ENCODE data around the gene TRRAP. TPM values are rescaled to one million over a fixed set of nuclear protein-coding genes. Genes with fewer than 3 reads are reported as not detected.

Gene TRRAP
- total RNA-seq, 1 experiment from 2014 or later = 55.8 TPM

DNA sequence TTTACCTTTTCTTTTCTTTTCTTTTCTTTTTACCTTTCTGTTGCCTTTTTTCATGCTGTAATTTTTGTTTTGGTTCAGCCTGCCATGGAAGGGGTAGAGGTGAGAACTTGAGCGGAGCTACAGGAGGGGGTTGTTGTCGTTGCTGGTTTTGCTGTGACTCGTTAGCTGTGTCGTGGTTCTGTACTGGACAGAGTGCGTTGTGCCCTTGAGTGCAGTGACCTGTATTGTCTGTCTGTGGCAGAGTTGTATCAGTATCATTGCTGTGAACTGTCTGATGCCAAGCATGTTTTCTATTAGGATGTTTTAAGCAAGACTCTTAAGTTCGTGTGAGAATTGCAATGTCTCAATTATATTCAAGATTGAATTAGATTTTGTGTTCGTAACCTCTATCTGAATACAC, 67.5 kb downstream of the TRRAP start:
- Histone ChIP-seq H3F3A (ENCODE audit: insufficient read depth, low read depth) (no peaks in the 10 kb centered on the region; the same call in 1 of the 2 replicates), H3K27ac (no peak overlapping the region), H3K9me2 (ENCODE audit: insufficient read depth) (no peaks in the 10 kb centered on the region), H4K20me1 (ENCODE audit: insufficient read depth) (peaks cover 9% of the 10 kb centered on the region), H2AFZ (no peak overlapping the region), H3K36me3 (ENCODE audit: low read depth) (peaks cover 35% of the 10 kb centered on the region), H3K4me1 (replicated peaks; ENCODE audit: insufficient read depth) (no peaks in the 10 kb centered on the region), H3K79me2 (ENCODE audit: low read depth) (no peaks in the 10 kb centered on the region), H3K4me3 (no peak overlapping the region), H3K9me3 (ENCODE audit: insufficient read depth, low read depth) (no peaks in the 10 kb centered on the region), H3K4me2 (no peak overlapping the region), H3K27me3 (ENCODE audit: insufficient read depth, low read depth) (no peaks in the 10 kb centered on the region)
- TF ChIP-seq EZH2 (IDR thresholded peaks at IDR 0.05; ENCODE audit: low read depth) (no peak), CTCF (conservative IDR thresholded peaks at IDR 0.05) (no peak)
- ChIA-PET POLR2A (ENCODE audit: unreplicated experiment) (no interaction called here), CTCF (no interaction called here)
- DNase-seq = no peak
- no TSS peak for BruUV-seq (replicated peaks)
- intact Hi-C loops (cut with micrococcal nuclease; ENCODE audit: unreplicated experiment) = loop anchor here (10.0 kb wide), 1 partner anchor 61 kb away; no protein-coding TSS in a partner anchor

DNA sequence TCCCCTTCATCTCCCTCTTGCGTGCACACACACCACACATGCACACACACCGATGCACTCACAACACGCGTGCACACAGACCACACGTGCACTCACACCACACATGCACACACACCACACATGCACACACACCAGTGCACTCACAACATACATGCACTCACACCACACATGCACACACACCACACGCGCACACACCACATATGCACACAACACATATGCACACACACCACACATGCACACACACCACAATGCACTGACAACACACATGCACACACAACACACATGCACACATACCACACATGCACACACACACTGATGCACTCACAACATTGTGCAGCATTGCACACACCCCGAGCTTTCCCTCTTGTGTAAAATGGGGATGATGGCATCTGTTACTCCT, 68.1 kb downstream of the TRRAP start:
- no peak overlapping the region for H2AFZ ChIP-seq
- no peak overlapping the region for H3K4me3 ChIP-seq
- DNase-seq = no peak
- no TSS peak for BruUV-seq (replicated peaks)
- CTCF ChIA-PET = no interaction called here
- H3K27ac ChIP-seq = no peak overlapping the region
- no peaks in the 10 kb centered on the region for H3K9me3 ChIP-seq (ENCODE audit: insufficient read depth, low read depth)
- peaks cover 35% of the 10 kb centered on the region for H3K36me3 ChIP-seq (ENCODE audit: low read depth)
- H3K4me2 ChIP-seq = no peak overlapping the region
- intact Hi-C loops (cut with micrococcal nuclease; ENCODE audit: unreplicated experiment) = loop anchor here (10.0 kb wide), 1 partner anchor 62 kb away; no protein-coding TSS in a partner anchor
- no peaks in the 10 kb centered on the region for H3K4me1 ChIP-seq (replicated peaks; ENCODE audit: insufficient read depth)
- no peak for TF ChIP-seq EZH2 (IDR thresholded peaks at IDR 0.05; ENCODE audit: low read depth)
- no peak for TF ChIP-seq CTCF (conservative IDR thresholded peaks at IDR 0.05)
- POLR2A ChIA-PET (ENCODE audit: unreplicated experiment) = no interaction called here
- no peaks in the 10 kb centered on the region for H3K79me2 ChIP-seq (ENCODE audit: low read depth)
- no peaks in the 10 kb centered on the region for H3K9me2 ChIP-seq (ENCODE audit: insufficient read depth)
- peaks cover 9% of the 10 kb centered on the region for H4K20me1 ChIP-seq (ENCODE audit: insufficient read depth)
- no peaks in the 10 kb centered on the region; the same call in 1 of the 2 replicates for H3F3A ChIP-seq (ENCODE audit: insufficient read depth, low read depth)
- H3K27me3 ChIP-seq (ENCODE audit: insufficient read depth, low read depth) = no peaks in the 10 kb centered on the region

- Histone ChIP-seq H3K4me3 (no peak overlapping the region), H2AFZ (no peak overlapping the region), H3K79me2 (ENCODE audit: low read depth) (no peaks in the 10 kb centered on the region), H3K36me3 (ENCODE audit: low read depth) (peaks cover 24% of the 10 kb centered on the region), H3K4me2 (no peak overlapping the region), H4K20me1 (ENCODE audit: insufficient read depth) (peaks cover 9% of the 10 kb centered on the region), H3K9me3 (ENCODE audit: insufficient read depth, low read depth) (no peaks in the 10 kb centered on the region), H3K9me2 (ENCODE audit: insufficient read depth) (no peaks in the 10 kb centered on the region), H3F3A (ENCODE audit: insufficient read depth, low read depth) (no peaks in the 10 kb centered on the region; the same call in 1 of the 2 replicates), H3K27me3 (ENCODE audit: insufficient read depth, low read depth) (no peaks in the 10 kb centered on the region), H3K4me1 (replicated peaks; ENCODE audit: insufficient read depth) (no peaks in the 10 kb centered on the region), H3K27ac (no peak overlapping the region)
- DNase-seq = no peak
- CTCF ChIA-PET = no interaction called here
- POLR2A ChIA-PET (ENCODE audit: unreplicated experiment) = interaction anchor here (0.7 kb wide), 1 partner anchor 436 kb away, joined by 4 read pairs; no protein-coding TSS in a partner anchor
- intact Hi-C loops (cut with micrococcal nuclease; ENCODE audit: unreplicated experiment) = loop anchor here (10.0 kb wide), 1 partner anchor 65 kb away; no protein-coding TSS in a partner anchor
- no peak for TF ChIP-seq EZH2 (IDR thresholded peaks at IDR 0.05; ENCODE audit: low read depth)
- TF ChIP-seq CTCF (conservative IDR thresholded peaks at IDR 0.05) = no peak
- BruUV-seq (replicated peaks) = no TSS peak
These were observed 71.2 kb downstream of the TRRAP start for GRCh38 chr7:98949336-98950044.
